Karpas-422 (cell line): ENCODE results near the gene ARHGAP29. TPM values are rescaled to one million over a fixed set of nuclear protein-coding genes. Genes with fewer than 3 reads are reported as not detected.

Experiments
- DNase-seq: peaks from one replicate; pipeline ENCODE4 v3.0.0-alpha.2; 2015
- H2AFZ ChIP-seq: fragments of 200-600 bp; sonication (generic); 2 replicates; pipeline ENCODE4 v1.6.1; 2014; ENCODE audit warnings: antibody characterized with exemption, low read length, mixed read lengths
- H3K27ac ChIP-seq: fragments of 200-600 bp; sonication (generic); 2 replicates; pipeline ENCODE4 v1.5.1; 2014; ENCODE audit warnings: mild to moderate bottlenecking, low read length, moderate library complexity
- H3K27me3 ChIP-seq: fragments of 200-600 bp; sonication (generic); 2 replicates; pipeline ENCODE4 v1.6.1; 2014; ENCODE audit warnings: low read length, mixed read lengths
- H3K36me3 ChIP-seq: fragments of 200-600 bp; sonication (generic); 2 replicates; pipeline ENCODE4 v1.6.1; 2014; ENCODE audit warnings: low read length, mixed read lengths; ENCODE audit not compliant: insufficient read depth
- H3K4me1 ChIP-seq: fragments of 200-600 bp; sonication (generic); 2 replicates; pipeline ENCODE4 v1.6.1; 2014; ENCODE audit warnings: mild to moderate bottlenecking, low read length, mixed read lengths
- H3K4me2 ChIP-seq: fragments of 200-600 bp; sonication (generic); 2 replicates; pipeline ENCODE4 v1.6.1; 2014; ENCODE audit warnings: low read length, low read depth, mild to moderate bottlenecking; ENCODE audit not compliant: poor library complexity, severe bottlenecking
- H3K4me3 ChIP-seq: fragments of 200-600 bp; sonication (generic); 2 replicates; pipeline ENCODE4 v1.5.1; 2014; ENCODE audit warnings: mild to moderate bottlenecking, antibody characterized with exemption, low read length, mixed read lengths
- H3K79me2 ChIP-seq: fragments of 200-600 bp; sonication (generic); 2 replicates; pipeline ENCODE4 v1.6.1; 2014; ENCODE audit warnings: mild to moderate bottlenecking, low read length, mixed read lengths
- H3K9ac ChIP-seq: fragments of 200-600 bp; sonication (generic); 2 replicates; pipeline ENCODE4 v1.6.0; 2014; ENCODE audit warnings: low read length
- H3K9me2 ChIP-seq: fragments of 200-600 bp; sonication (generic), shearing (Covaris generic); replicated peaks from 2 replicates; pipeline ENCODE4 v1.6.0; 2014; ENCODE audit warnings: mild to moderate bottlenecking, low read length, moderate library complexity; ENCODE audit not compliant: insufficient read depth
- H3K9me3 ChIP-seq: fragments of 300-700, 200-600 bp; sonication (generic); 2 replicates; pipeline ENCODE4 v1.6.1; 2014; ENCODE audit warnings: low read length, mixed read lengths
- H4K20me1 ChIP-seq: fragments of 200-600 bp; sonication (generic); 2 replicates; pipeline ENCODE4 v1.6.1; 2014; ENCODE audit warnings: mild to moderate bottlenecking, antibody characterized with exemption, low read length, low read depth; ENCODE audit not compliant: insufficient read depth
- total RNA-seq: library from RNA; depleted of rRNA; stranded (reverse); fragments of >200 nt; shearing (Covaris generic); gene quantifications from 2 replicates; pipeline ENCODE4 v1.2.3, GENCODE V29; 2014; ENCODE audit warnings: low replicate concordance

The ARHGAP29 gene
- total RNA-seq, 1 experiment from 2014 or later, result 0.48 TPM

GRCh38 chr1:94247138-94248094 lies 10.0 kb upstream of the ARHGAP29 start:
- H3K9ac ChIP-seq, result no peak overlapping the region
- no peaks in the 10 kb centered on the region for H4K20me1 ChIP-seq
- DNase-seq, result no peak
- 0 out of 2 replicates have a peak, but pooled peaks cover 4% of the 10 kb centered on the region for H3K27me3 ChIP-seq
- no peaks in the 10 kb centered on the region for H3K4me1 ChIP-seq
- no peaks in the 10 kb centered on the region for H3K79me2 ChIP-seq
- H3K4me3 ChIP-seq, result no peak overlapping the region
- H3K4me2 ChIP-seq, result no peak overlapping the region
- no peaks in the 10 kb centered on the region; the same call in 1 of the 2 replicates for H3K9me3 ChIP-seq
- no peak overlapping the region for H2AFZ ChIP-seq
- H3K9me2 ChIP-seq, result no peaks in the 10 kb centered on the region
- H3K27ac ChIP-seq, result no peak overlapping the region
- H3K36me3 ChIP-seq, result no peaks in the 10 kb centered on the region

DNA sequence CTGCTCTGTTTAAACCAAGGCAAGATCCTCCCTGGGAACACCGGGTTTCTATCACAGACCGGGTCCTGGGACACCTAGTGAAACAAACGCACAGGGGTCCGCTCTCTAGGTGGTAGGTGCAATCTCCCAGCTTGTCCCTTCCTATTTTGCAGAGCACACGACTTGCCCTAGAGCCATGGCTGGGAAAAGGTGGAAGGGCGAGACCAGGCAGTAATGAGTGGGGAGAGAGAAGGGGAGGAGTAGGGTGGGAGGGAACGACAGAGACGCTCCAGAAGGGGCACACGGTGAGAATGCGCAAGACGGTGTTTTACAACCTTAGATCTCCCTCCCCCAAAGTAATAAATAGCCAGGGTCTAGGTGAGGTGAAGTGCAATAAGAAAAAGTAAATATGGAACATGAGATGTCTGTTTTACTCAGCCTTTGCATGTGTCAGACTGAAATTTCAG lies 9.3 kb upstream of the ARHGAP29 start:
- H3K4me1 ChIP-seq, result no peaks in the 10 kb centered on the region
- H3K9me2 ChIP-seq, result no peaks in the 10 kb centered on the region
- no peak overlapping the region for H3K9ac ChIP-seq
- 0 out of 2 replicates have a peak, but pooled peaks cover 4% of the 10 kb centered on the region for H3K27me3 ChIP-seq
- H3K27ac ChIP-seq, result no peak overlapping the region
- H3K36me3 ChIP-seq, result no peaks in the 10 kb centered on the region
- no peak overlapping the region for H2AFZ ChIP-seq
- no peaks in the 10 kb centered on the region for H3K79me2 ChIP-seq
- no peak overlapping the region for H3K4me2 ChIP-seq
- H3K9me3 ChIP-seq, result no peaks in the 10 kb centered on the region; the same call in 1 of the 2 replicates
- no peaks in the 10 kb centered on the region for H4K20me1 ChIP-seq
- no peak overlapping the region for H3K4me3 ChIP-seq
- no peak for DNase-seq

DNA sequence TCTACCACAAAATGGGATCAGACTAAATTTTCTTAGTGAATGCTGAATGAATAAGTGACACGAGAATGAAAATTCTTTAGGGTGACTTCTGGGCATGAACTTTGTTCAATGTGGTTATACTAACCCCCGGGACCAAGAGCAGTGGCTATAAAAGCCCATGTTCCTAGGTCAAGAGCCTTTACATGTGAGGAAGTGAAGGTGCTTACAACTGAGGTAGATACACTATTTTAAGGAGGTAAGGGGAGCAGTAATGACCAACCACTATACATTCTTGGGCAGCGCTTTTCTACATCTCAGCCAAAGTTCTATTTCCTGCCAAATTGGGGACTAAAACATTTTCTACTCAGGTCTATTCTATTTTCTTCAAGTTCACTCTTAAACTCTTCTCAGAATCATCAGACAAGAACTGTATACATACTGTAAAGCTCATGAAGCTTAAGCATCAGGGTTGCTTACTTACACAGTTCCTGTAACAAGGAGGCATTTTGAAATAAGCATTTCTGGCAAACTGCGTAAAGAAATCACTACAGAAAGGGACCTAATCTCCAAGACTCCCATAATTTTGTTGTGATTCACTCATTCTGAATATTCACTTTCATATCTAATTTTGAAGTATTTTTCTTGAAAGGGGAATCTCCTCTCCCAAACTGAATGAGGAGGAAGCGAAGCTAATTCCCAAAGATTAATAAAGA lies 8.5 kb upstream of the ARHGAP29 start:
- no peaks in the 10 kb centered on the region for H3K79me2 ChIP-seq

DNA sequence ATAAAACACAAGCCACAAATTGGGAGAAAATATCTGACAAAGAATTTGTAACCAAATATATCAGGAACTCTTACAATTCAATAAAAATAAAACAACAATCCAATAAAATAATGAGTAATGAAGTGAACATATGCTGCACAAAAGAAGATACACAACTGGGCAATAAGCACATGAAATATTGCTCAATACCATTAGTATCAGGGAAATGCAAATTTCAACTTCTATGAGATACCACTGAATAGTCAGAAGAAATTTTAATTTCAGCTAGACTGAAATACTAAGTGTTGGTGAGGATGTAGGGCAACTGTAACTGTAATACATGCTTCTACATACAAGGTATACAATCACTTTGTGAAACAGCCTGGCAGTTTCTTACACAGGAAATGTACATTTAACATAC lies 7.4 kb upstream of the ARHGAP29 start:
- no peaks in the 10 kb centered on the region for H3K4me1 ChIP-seq
- no peaks in the 10 kb centered on the region; the same call in 1 of the 2 replicates for H3K9me3 ChIP-seq
- no peak overlapping the region for H3K27ac ChIP-seq
- no peak overlapping the region for H3K4me2 ChIP-seq
- no peak for DNase-seq
- H3K36me3 ChIP-seq, result no peaks in the 10 kb centered on the region
- no peak overlapping the region for H3K4me3 ChIP-seq
- H3K27me3 ChIP-seq, result 0 out of 2 replicates have a peak, but pooled peaks cover 4% of the 10 kb centered on the region
- H3K9me2 ChIP-seq, result no peaks in the 10 kb centered on the region
- H3K79me2 ChIP-seq, result no peaks in the 10 kb centered on the region
- H3K9ac ChIP-seq, result no peak overlapping the region
- H2AFZ ChIP-seq, result no peak overlapping the region
- H4K20me1 ChIP-seq, result no peaks in the 10 kb centered on the region

More for the DNA sequence above, 8.5 kb upstream of the ARHGAP29 start:
- Histone ChIP-seq H3K4me3 (no peak overlapping the region), H3K9me2 (no peaks in the 10 kb centered on the region), H3K36me3 (no peaks in the 10 kb centered on the region), H2AFZ (no peak overlapping the region), H3K27me3 (0 out of 2 replicates have a peak, but pooled peaks cover 4% of the 10 kb centered on the region), H3K4me1 (no peaks in the 10 kb centered on the region), H4K20me1 (no peaks in the 10 kb centered on the region), H3K9me3 (no peaks in the 10 kb centered on the region; the same call in 1 of the 2 replicates), H3K27ac (no peak overlapping the region), H3K9ac (no peak overlapping the region), H3K4me2 (no peak overlapping the region)
- DNase-seq, result no peak

GRCh38 chr1:94243665-94244064 lies 6.3 kb upstream of the ARHGAP29 start:
- Histone ChIP-seq H3K27me3 (0 out of 2 replicates have a peak, but pooled peaks cover 4% of the 10 kb centered on the region), H3K27ac (no peak overlapping the region), H3K9me2 (no peaks in the 10 kb centered on the region), H4K20me1 (no peaks in the 10 kb centered on the region), H3K36me3 (no peaks in the 10 kb centered on the region), H3K4me3 (no peak overlapping the region), H3K79me2 (no peaks in the 10 kb centered on the region), H3K9me3 (no peaks in the 10 kb centered on the region; the same call in 1 of the 2 replicates), H3K4me1 (no peaks in the 10 kb centered on the region), H2AFZ (no peak overlapping the region), H3K9ac (no peak overlapping the region), H3K4me2 (no peak overlapping the region)
- no peak for DNase-seq

DNA sequence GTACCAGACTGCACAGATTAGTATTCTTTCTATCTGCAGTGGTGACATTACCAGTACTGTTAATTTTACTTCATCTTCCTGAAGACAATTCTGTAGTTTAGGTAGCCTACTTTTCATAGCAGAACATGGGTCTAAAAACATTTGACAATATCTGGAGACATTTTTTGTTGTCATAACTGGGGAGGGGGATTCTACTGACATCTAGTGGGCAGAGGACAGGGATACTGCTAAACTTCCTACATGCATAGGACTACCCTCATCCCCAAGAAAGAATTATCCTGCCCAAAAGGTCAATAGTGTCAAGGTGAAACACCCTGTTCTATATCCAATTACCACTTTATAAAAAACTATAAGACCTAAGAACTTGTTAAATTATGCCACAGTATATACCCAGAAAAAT lies 3.4 kb upstream of the ARHGAP29 start:
- Histone ChIP-seq H3K4me1 (no peaks in the 10 kb centered on the region), H3K9ac (no peak overlapping the region), H3K36me3 (no peaks in the 10 kb centered on the region), H3K9me3 (no peaks in the 10 kb centered on the region; the same call in 1 of the 2 replicates), H2AFZ (no peak overlapping the region), H3K79me2 (no peaks in the 10 kb centered on the region), H3K27ac (no peak overlapping the region), H3K27me3 (0 out of 2 replicates have a peak, but pooled peaks cover 4% of the 10 kb centered on the region), H4K20me1 (no peaks in the 10 kb centered on the region), H3K4me2 (no peak overlapping the region), H3K4me3 (no peak overlapping the region), H3K9me2 (no peaks in the 10 kb centered on the region)
- DNase-seq, result peak; percentile 41

GRCh38 chr1:94239796-94240195 lies 2.4 kb upstream of the ARHGAP29 start:
- Histone ChIP-seq H3K9me2 (no peaks in the 10 kb centered on the region), H4K20me1 (no peaks in the 10 kb centered on the region), H3K9ac (no peak overlapping the region), H3K27me3 (peaks cover under 1% of the 10 kb centered on the region; the same call in 1 of the 2 replicates), H3K36me3 (no peaks in the 10 kb centered on the region), H3K9me3 (no peaks in the 10 kb centered on the region; the same call in 1 of the 2 replicates), H3K79me2 (no peaks in the 10 kb centered on the region), H3K4me2 (no peak overlapping the region), H3K4me3 (no peak overlapping the region), H2AFZ (no peak overlapping the region), H3K27ac (no peak overlapping the region), H3K4me1 (no peaks in the 10 kb centered on the region)
- DNase-seq, result no peak

DNA sequence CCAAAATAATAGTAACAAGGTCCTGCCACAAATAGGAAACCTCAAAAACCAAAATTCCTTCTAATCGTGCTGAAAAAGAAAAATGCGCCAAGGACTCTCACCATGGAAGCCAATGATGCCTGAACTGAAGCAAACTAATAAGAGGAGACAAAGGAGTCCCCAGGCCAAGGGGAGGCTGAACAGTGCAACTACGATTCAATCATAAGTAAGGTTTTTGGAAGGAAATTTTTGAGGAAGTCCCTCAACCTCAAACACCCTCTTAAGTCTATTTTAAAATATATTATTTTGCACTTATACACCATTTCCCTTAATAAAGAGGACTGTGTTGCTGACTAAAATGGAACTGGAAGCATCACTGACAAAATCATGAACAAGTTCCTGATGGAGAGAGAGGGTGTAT lies 1.7 kb upstream of the ARHGAP29 start:
- Histone ChIP-seq H3K79me2 (no peaks in the 10 kb centered on the region), H3K9ac (no peak overlapping the region), H4K20me1 (no peaks in the 10 kb centered on the region)

More for the DNA sequence above, 1.7 kb upstream of the ARHGAP29 start:
- H3K36me3 ChIP-seq, result no peaks in the 10 kb centered on the region
- no peak overlapping the region for H3K27ac ChIP-seq
- DNase-seq, result no peak
- no peaks in the 10 kb centered on the region for H3K9me2 ChIP-seq
- H3K27me3 ChIP-seq, result no peaks in the 10 kb centered on the region; the same call in 1 of the 2 replicates
- H3K4me1 ChIP-seq, result no peaks in the 10 kb centered on the region
- H2AFZ ChIP-seq, result no peak overlapping the region
- H3K9me3 ChIP-seq, result no peaks in the 10 kb centered on the region; the same call in 1 of the 2 replicates
- no peak overlapping the region for H3K4me2 ChIP-seq
- H3K4me3 ChIP-seq, result no peak overlapping the region
